Calu3 (cell line): ENCODE results near the gene ANKS1B. TPM values are rescaled to one million over a fixed set of nuclear protein-coding genes. Genes with fewer than 3 reads are reported as not detected.

Source experiments
- BruUV-seq: library from RNA; stranded (reverse); fragments of 400-500 nt; replicated peaks from 2 replicates; lab custom pipeline; 2021; lab: Mats Ljungman, UMichigan
- CTCF ChIA-PET: fragments of 300-600 bp; sonication (Branson Sonifier 250); formaldehyde crosslinking; loops from one replicate; lab custom pipeline; 2022; ENCODE audit warnings: antibody characterized with exemption; lab: Charles Lee
- DNase-seq: peaks from one replicate; pipeline ENCODE4 v3.0.0; 2022
- H3K27ac Mint-ChIP-seq: one replicate; pipeline ENCODE4 v1.8.0; 2022; ENCODE audit warnings: mixed read lengths; ENCODE audit not compliant: unreplicated experiment
- H3K27me3 Mint-ChIP-seq: one replicate; pipeline ENCODE4 v1.8.0; 2022; ENCODE audit warnings: mixed read lengths; ENCODE audit not compliant: unreplicated experiment
- H3K36me3 Mint-ChIP-seq: one replicate; pipeline ENCODE4 v1.8.0; 2022; ENCODE audit warnings: mild to moderate bottlenecking, moderate library complexity, mixed read lengths; ENCODE audit not compliant: insufficient read depth, unreplicated experiment
- H3K4me1 Mint-ChIP-seq: one replicate; pipeline ENCODE4 v1.8.0; 2022; ENCODE audit warnings: mild to moderate bottlenecking, low read depth, mixed read lengths; ENCODE audit not compliant: unreplicated experiment
- H3K4me3 Mint-ChIP-seq: one replicate; pipeline ENCODE4 v1.8.0; 2022; ENCODE audit warnings: mild to moderate bottlenecking, low read depth, moderate library complexity, mixed read lengths; ENCODE audit not compliant: unreplicated experiment
- H3K9me3 Mint-ChIP-seq: one replicate; pipeline ENCODE4 v1.8.0; 2022; ENCODE audit warnings: low read depth, mixed read lengths; ENCODE audit not compliant: unreplicated experiment
- CTCF ChIP-seq: fragments of 200-600 bp; IDR thresholded peaks from one replicate; pipeline ENCODE4 v1.8.0; 2022; ENCODE audit warnings: antibody characterized with exemption; ENCODE audit not compliant: unreplicated experiment
- intact Hi-C: fragments of 100-400 bp; cut with micrococcal nuclease; formaldehyde crosslinking; loops from one replicate; pipeline ENCODE4 v1.10.0; 2022; ENCODE audit not compliant: unreplicated experiment
- total RNA-seq: library from RNA; stranded (reverse); gene quantifications from 2 replicates; pipeline ENCODE4 v1.2.3, GENCODE V29; 2022

ANKS1B gene
- total RNA-seq, 1 experiment from 2014 or later, result 1.7 TPM

- Mint-ChIP-seq H3K36me3 (no peaks in the 10 kb centered on the region), H3K27me3 (no peaks in the 10 kb centered on the region), H3K4me1 (no peaks in the 10 kb centered on the region), H3K9me3 (no peaks in the 10 kb centered on the region), H3K4me3 (no peak overlapping the region), H3K27ac (no peak overlapping the region)
- BruUV-seq, result no TSS peak
- intact Hi-C loops, result no loop called here
- CTCF ChIA-PET, result no interaction called here
- TF ChIP-seq CTCF, result no peak
- no peak for DNase-seq
Measured at GRCh38 chr12:99121546-99121945, 863.2 kb downstream of the ANKS1B start.

DNA sequence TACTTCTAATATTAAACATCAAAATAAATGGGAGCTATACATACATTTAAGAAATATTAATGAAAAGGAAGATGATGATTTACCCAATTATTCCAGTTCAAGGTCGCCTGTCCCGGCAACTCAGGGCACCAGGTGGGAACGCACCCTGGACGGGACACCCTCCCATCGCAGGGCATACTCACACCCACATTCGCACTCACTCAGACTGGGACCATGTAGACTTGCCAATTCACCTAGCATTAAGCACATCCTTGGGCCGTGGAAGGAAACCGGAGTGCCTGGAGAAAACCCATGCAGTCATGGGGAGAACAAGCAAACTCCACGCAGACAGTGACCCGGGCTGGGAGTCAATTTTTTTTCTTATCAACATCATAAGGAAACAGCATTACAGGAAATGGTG is 864.8 kb downstream of the ANKS1B start:
- Mint-ChIP-seq H3K27me3 (no peaks in the 10 kb centered on the region), H3K36me3 (no peaks in the 10 kb centered on the region), H3K9me3 (no peaks in the 10 kb centered on the region), H3K4me1 (no peaks in the 10 kb centered on the region), H3K27ac (no peak overlapping the region), H3K4me3 (no peak overlapping the region)
- no peak for DNase-seq
- TF ChIP-seq CTCF, result no peak
- intact Hi-C loops, result no loop called here
- CTCF ChIA-PET, result no interaction called here
- no TSS peak for BruUV-seq

- no peaks in the 10 kb centered on the region for H3K4me1 Mint-ChIP-seq
- no peaks in the 10 kb centered on the region for H3K36me3 Mint-ChIP-seq
- H3K27ac Mint-ChIP-seq, result no peak overlapping the region
- no peak for DNase-seq
- H3K9me3 Mint-ChIP-seq, result no peaks in the 10 kb centered on the region
- intact Hi-C loops, result no loop called here
- H3K27me3 Mint-ChIP-seq, result no peaks in the 10 kb centered on the region
- no TSS peak for BruUV-seq
- H3K4me3 Mint-ChIP-seq, result no peak overlapping the region
- TF ChIP-seq CTCF, result no peak
- CTCF ChIA-PET, result no interaction called here
Measured at GRCh38 chr12:99119449-99119848, 865.3 kb downstream of the ANKS1B start.

DNA sequence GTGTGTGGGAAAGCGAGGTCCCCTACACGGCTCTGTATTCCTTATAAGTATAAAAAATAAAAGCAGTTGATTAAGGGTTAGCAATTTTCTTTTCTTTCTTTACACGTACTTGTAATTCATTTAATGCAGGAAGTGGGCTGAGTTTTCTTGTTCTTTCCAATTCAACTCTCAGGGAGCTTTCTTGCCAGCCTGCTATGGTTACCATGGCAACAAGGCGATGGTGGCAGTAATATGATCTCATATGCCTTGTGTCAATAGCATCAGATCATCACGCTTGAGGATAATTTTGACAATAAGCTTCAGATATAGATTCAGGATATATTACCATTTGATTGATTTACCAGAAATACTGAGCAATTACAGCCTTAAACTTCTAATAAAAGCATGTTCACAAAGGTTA is 873.1 kb downstream of the ANKS1B start:
- CTCF ChIA-PET, result no interaction called here
- no peak overlapping the region for H3K27ac Mint-ChIP-seq
- no peaks in the 10 kb centered on the region for H3K27me3 Mint-ChIP-seq
- no TSS peak for BruUV-seq
- intact Hi-C loops, result no loop called here
- TF ChIP-seq CTCF, result no peak
- no peaks in the 10 kb centered on the region for H3K36me3 Mint-ChIP-seq
- no peaks in the 10 kb centered on the region for H3K9me3 Mint-ChIP-seq
- H3K4me1 Mint-ChIP-seq, result no peaks in the 10 kb centered on the region
- DNase-seq, result no peak
- no peak overlapping the region for H3K4me3 Mint-ChIP-seq
